SW480 (cell line): ENCODE measurements around the gene ASB15.
"Not testable (repeated sequence)": the region's sequence is repeated elsewhere in the genome, so short reads cannot be mapped to it uniquely, and the experiment has no call there.

Experiments used
- DNase-seq: peaks from one replicate; pipeline ENCODE4 v3.0.0-alpha.2; 2016; ENCODE audit warnings: low spot score

The ASB15 gene

DNA sequence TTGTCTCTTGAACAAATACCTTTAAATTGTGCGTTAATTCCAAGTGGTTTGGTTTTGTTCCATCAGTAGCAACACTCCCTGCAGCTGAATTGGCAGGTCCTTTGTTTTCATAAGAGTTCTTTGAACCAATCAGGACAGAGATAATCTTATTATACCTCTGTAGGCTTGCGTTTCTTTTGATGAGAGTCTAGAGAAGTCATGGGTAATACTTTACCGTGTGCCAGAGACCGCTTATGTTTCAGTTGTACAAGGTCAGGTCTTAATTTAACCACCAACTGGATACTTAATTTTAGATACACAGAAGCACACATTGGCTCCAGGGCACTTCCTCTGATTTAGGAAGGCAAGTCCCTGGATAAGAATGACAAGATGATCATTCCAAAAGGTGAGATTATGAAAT lies at the start of gene ASB15:
Gene ASB15, plus strand, starts transcription at position 292 of the 400 bp plus-strand sequence. CDS start 12,682 bp downstream, outside the sequence.
- DNase-seq, result no peak

DNA sequence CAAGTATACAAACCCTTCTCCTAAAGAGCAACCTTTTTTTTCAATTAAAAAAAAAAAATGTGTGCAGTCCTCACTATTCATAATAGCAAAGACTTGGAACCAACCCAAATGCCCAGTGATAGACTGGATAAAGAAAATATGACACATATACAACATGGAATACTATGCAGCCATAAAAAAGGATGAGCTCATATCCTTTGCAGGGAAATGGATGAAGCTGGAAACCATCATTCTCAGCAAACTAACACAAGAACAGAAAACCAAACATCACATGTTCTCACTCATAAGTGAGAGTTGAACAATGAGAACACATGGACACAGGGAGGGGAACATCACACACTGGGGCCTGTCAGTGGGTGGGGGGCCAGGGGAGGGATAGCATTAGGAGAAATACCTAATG lies 49.5 kb upstream of the ASB15 start:
- not testable (repeated sequence) for DNase-seq

DNA sequence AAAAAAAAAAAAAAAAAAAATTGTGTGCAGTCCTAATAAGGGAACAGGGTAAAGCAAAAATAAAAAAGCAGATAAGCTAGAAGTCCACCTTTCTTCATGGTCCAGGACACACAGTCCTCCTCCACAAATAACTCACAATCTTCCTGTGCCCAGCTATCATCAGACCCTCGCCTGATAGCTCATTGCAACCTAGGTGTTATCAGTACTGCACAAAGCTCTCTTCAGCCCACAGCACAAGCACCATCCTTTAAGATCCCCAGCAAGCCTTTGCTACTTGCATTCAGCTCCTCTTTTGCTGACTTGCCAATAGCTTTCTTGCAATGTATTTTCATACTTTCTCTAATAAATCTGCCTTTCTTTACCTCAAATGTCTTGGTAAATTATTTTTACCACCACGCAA lies 49.0 kb upstream of the ASB15 start:
- no peak for DNase-seq

DNA sequence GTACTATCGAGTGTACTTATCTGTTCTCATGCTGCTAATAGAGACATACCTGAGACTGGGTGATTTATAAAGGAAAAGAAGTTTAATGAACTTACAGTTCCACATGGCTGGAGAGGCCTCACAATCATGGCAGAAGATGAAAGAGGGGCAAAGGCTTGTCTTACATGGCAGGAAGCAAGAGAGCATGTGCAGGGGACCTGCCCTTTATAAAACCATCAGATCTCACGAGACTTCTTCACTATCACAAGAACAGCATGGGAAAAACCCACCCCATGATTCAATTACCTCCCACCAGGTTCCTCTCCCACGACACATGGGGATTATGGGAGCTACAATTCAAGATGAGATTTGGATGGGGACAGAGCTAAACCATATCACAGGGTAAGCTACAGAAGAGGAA lies 48.5 kb upstream of the ASB15 start:
- DNase-seq, result no peak

DNA sequence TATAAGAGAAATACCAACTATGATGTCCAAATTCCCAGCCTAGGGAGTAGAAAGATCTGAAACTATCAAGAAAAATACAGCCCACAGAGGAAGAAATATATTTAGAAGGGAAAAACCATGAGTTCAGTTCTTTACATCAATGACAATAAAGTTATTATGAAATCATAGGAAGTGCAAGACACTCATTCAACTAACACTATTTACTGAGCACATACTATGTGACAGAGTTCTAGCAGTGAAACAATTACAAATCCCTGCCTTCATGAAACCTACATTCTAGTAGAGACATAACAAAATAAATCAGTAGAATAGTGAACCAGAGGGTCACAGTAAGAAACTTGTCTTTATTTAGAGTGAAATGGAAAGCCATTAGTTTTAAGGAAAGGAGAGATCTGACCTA lies 46.1 kb upstream of the ASB15 start:
- no peak for DNase-seq

DNA sequence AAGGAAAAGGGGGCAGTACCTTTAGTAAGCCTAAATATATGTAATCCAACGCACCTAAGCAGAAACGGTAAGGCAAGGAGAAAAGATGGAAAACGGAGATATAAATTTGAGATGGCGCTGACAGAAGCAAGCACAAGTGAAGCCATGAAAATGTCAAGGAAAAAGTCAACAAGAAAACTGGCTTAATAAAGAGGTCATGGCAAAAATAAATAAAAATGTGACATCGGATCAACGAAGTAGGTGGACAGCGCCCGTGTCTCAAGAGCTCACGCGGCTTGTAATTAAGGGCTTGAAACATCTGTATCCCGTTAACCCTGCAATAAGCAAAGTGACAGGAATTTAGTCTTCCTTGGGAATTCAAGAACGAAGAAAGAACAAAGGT lies 44.6 kb upstream of the ASB15 start:
- no peak for DNase-seq

DNA sequence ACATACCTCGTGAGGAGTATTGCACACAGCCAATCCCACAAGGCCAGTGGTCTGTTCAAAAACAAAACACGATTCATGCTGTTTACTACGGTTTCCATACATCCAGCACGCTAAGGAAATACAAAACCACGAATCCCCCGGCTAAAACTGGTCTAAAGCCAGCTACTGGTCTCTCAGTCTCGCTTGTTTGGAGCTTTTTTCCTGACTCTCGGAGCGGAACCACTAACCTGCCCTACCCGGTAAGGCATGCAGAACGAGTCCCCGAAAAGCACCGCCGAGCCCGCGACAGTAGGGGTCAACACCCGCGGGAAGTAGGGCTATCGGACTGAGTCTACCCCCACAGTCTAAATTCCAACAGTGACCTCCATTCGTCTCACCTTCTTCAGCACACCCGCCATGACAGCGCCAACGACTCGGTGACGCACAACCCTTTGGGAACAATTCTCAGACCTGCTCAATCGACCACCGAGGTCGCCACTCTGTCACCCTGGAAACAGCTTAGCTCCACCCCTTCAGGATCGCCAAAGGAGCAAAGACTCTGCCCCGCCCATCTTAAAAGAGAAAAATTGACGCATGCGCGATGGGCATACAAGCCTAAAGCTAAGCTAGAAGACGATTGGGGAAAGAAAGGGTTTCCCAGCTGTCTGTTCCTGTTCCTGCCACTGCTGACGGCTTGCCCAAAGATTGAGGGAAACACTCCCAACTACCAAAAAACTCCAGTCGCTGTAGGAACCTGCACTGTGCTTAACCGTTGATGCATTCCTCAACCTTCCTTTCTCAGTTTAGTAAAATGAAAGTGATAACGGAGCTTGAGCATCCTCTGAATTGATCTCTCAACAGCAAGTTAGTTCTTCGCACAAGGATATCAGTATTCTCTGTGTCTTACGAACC lies 44.0 kb upstream of the ASB15 start, which contains the start of gene NDUFA5:
Gene NDUFA5, minus strand, starts transcription at position 421 of the 891 bp plus-strand sequence. Its CDS starts 23 bp downstream, at position 398.
- DNase-seq, result peak; percentile 98

DNA sequence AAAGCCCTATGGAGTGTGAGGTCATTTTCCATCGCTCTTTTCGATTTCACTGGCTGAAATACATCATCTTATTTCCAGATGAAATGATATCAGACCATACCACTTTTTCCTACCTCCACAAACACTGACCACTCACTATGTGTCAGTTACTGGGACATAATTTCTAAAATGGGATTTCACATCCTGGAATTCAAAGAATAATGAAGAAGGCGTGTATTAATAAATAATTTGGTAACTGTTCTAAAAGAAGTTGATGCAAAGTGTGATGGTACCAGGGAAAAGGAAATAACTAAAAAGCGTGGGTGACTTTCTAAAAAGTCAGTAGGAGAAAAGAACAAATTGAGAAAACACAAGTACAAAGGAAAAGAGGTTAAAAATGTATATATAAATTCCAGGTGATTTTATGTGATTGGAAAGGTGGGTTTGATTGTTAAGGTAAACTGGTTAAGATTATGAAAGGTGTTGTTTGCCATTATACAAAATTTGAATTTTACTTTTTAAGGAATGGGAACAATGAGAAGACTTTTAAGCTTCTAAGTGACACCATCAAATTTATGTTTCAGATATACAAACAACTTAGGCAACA lies 43.2 kb upstream of the ASB15 start:
- DNase-seq, result no peak

DNA sequence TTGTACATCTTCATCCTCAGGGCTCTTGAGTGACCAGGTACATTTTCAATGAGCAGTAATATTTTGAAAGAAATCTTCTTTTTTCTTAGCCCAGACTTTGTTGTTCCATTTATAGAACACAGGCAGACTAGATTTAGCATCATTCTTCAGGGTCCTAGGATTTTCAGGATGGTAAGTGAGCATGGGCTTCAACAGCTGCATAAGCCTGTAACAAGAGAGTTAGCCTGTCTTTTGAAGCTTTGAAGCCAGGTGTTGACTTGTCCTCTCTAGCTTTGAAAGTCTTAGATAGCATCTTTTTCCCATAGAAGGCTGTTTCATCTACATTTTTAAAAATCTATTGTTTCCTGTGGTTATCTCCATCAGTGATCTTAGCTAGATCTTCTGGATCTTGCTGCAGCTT lies 39.5 kb upstream of the ASB15 start:
- no peak for DNase-seq

DNA sequence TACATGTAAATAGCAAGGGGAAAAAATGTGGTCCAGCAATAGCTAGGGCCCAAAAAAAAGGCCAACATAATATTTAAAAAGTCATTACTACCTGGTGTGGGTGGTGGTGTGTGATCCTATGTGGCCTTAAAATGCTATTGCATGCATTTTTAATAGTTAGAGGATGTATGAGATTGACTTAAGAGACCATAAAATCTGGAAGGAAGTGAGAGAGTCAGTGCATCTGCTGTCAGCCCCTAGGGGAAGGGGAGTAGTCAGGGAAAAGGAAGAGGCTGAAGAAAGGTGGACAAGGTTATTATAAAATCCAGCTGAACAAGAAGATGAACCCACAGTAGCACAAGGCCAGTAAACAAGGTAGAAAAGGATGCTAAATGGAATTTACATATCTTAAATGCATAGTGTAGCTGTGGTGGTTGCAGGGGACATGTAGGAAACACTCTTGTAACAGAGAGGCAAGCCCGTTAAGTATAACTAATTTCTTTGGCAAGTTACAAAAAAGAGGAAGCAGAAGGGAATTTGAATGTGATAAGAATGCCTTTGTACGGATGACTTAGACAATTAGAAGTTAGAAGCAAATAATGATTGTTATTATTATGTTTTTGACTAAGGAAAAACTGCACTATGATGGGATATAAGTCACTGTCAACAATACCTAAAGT lies 32.1 kb upstream of the ASB15 start:
- DNase-seq, result no peak

DNA sequence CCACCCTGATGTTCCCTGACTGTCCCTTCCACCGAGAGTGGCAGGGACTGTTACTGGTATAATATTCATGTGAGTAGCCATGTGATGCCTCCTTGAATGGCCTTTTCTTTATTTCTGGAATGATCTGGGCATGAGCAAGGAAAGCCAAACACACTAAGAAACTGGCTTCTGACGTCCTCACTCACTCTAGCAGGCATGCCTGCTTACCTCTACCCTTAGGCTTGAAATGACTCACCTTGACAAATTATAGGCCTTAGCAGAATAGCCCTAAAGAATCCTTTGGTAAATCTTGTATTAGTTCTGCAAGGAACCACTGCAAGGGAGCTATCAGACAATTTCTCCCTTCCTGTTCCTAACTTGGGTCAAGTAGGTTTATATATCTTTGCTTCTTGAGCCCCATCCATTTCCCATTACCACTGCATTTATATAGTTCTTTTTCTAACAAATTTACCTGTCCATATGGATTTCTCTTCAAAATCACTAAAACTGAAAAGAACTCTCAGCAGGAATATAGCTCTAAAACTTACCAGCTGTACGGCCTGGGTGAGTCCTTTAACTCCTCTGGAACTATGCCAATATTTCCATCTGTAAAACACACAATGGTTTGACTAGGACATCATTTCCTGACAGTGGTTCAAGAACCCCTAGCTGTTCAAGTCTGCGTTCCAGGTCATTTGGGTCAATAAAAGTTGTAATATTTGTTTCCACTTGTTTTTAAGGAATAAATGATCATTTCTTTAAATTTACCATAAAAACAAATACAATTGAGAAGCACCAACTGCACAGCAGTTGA lies 31.0 kb upstream of the ASB15 start:
- DNase-seq, result no peak

DNA sequence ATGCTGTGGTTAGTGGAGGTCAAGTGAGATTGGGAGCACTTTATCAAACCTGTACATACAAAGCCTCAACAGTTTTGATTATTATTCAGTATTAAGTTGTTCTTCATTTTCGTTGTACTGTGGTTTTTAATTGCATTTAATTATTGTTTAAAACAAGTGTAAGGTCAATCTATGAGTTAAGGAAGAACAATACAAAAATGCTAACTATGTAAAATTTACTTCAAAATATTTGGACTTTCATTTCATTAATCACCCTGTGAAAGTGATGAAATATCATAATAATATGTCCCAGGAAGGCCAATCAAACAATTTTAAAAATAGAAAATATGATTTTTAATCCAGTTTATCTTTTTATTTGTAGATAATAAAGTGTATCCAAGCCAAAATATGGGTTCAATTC lies 30.4 kb upstream of the ASB15 start:
- DNase-seq, result no peak

DNA sequence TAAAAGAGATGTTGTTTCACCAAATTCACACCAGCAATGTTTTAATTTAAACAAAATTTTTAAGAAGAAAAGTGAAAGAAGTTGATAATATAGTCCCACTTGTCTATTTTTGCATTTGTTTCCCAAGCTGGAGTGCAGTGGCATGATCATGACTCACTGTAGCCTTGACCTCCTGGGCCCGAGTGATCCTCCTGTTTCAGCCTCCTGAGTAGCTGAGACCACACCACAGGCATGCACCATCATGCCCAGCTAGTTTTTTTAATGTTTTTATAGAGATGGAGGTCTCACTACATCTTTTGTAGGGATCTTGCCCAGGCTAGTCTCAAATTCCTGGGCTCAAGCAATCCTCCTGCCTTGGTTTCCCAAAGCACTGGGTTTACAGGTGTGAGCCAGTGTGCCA lies 29.9 kb upstream of the ASB15 start:
- DNase-seq, result no peak

DNA sequence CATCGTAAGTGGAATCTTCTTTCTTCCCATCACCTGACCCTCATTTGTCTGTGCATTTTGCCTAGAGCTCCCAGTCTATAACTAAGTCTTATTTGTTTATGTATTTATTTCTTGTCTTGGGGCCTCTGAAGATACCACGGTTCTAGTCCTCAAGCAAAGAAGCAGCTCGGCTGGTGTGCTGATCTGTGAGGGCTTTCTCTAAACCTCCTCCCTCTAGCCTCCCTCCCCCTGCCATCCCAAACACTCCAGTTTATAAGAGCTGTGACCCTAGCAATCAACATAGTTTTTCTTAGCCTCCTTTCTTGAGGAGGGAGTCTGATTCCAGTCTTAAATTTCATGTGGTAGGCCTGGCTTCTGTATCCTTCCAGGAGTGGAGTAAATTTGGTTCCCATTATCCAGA lies 28.3 kb upstream of the ASB15 start:
- no peak for DNase-seq

DNA sequence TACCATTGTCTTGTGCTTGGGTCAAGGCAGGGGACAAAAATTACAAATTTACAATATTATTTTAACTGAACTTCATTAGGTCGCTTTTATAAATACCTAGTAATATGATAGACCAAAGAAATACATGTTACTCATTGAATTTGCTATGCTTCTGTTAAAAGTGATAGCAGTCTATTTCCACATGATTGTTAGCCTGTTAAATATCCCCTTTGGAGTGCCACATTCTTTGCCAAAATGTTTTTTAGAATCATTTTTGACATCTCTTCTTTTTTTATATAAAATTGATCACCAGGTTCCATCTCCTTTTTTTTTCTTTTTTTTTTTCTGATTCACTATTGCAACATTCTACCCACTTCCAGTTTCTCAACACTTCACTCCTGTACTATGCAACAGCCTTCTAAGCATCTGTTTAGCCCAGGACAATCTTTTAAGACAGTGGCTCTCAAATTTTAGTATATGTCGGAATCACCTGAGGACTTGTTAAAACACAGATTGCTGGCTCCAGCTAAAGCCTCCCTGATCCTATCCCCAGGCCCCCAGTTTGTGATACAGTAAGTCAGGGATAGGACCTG lies 27.6 kb upstream of the ASB15 start:
- no peak for DNase-seq

DNA sequence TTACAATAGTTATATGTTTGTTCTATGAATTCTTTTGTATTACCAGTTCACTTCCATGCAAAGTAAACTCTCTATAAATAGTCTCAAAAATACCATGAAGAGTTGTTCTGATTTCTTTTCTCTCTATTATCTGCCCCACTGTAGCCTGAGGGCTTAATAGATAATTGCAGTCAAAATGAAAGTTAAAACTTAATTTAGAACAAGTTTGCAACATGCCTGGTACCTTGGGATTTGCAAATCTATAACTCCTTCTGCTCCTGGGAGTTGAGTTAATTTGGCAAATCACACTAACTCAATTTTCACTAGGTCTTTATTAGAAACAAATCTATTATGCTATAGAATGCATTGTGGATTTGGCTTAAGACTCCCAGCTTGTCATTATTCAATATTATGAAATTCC lies 22.2 kb upstream of the ASB15 start:
- no peak for DNase-seq

DNA sequence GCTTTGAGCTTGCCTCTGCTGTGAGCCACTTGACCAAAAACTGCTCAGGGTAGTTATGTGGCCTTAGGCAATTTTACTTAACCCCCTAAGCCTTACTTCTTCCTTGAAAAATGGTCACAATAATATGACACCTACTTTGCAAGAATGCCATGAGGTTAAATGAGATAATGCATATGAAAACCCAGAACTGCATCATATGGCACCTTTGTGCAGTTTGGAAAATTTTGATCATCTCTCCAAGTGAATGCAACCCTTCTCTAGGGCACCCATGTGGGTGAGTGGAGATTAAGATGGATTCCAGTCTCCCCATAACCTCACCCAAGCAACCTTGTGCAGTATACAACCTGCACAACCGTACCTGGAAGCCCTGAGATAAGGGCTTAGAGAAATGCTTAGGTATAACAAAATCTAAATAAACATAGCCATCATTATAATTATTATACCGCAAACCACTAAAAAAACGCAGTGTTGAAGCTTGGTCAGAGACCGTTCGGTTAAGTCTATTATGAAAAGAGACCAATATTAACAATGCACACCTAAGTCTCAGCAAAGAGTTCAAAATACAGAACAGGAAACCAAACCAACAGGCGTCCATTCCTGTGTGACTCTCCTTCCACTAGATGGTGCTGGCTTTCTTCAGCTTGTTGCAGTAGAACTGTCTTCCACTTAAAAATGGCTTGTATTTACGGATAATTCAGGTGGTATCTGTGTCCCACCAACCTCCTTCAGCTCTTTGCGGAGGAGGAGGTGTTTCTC lies 21.0 kb upstream of the ASB15 start:
- peak; percentile 74 for DNase-seq

DNA sequence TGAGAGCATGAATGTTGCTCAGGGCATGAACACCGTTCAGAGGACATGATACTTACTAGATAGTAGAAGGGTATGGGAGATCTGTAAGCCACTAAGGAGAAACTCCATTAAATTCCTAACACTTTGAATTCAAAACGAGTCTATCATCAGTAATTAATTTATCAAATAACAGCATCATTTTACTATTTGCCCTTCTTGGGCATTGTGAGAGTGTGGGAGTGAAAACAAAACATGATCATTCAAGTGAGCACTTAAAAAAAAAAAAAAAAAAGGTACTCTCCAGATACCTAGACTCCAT lies 20.5 kb upstream of the ASB15 start:
- no peak for DNase-seq

DNA sequence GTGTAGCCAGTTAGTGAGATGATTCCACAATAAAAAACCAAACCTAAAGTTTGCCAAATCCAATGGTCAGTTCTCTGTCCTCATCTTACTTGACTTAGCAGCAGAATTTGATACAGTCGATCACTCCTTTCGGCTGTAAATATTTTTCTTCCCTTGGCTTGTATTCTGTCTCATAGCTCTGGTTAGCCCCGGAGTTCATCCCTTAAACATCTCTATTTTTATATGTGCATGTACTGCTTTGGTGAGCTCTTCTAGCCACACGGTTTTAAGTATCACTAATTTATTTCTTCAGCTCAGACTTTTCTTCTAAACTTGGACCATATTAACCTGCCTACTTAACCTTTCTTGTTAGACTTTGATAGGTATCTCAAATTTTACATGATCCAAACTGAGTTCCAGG lies 17.8 kb upstream of the ASB15 start:
- no peak for DNase-seq

DNA sequence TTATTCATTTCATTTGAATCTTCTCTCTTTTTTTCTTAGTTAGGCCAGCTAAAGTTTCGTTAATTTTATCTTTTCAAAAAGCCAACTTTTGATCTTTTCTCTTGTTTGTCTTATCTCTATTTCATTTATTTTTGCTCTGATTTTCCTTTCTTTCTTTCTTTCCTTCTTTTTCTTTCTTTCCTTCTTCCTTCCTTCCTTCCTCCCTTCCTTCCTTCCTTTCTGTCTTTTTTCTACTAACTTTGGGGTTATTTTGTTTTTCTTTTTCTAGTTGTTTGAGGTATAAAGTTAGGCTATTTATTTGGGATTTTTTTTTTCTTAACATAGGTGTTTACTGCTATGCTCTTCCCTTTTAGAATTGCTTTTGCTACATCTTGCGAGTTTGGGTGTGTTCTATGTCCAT lies 13.2 kb upstream of the ASB15 start:
- no peak for DNase-seq

DNA sequence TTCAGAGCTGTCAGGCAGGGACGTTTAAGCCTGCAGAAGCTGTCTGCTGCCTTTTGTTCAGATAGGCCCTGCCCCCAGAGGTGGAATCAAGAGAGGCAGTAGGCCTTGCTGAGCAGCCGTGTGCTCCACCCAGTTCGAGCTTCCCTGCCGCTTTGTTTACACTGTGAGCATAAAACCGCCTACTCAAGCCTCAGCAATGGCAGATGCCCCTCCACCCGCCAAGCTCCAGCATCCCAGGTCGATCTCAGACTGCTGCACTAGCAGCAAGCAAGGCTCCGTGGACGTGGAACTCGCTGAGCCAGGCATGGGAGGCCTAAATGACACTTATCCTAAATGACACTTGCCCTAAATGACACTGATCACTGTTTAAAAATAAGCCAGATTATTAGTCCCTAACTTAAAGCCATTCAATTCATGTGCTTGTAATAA lies 6.8 kb upstream of the ASB15 start:
- DNase-seq, result peak; percentile 32
